ENCODE results near the gene MAST4.
"Not testable (repeated sequence)": the region's sequence is repeated elsewhere in the genome, so short reads cannot be mapped to it uniquely, and the experiment has no call there.

MAST4 gene

DNA sequence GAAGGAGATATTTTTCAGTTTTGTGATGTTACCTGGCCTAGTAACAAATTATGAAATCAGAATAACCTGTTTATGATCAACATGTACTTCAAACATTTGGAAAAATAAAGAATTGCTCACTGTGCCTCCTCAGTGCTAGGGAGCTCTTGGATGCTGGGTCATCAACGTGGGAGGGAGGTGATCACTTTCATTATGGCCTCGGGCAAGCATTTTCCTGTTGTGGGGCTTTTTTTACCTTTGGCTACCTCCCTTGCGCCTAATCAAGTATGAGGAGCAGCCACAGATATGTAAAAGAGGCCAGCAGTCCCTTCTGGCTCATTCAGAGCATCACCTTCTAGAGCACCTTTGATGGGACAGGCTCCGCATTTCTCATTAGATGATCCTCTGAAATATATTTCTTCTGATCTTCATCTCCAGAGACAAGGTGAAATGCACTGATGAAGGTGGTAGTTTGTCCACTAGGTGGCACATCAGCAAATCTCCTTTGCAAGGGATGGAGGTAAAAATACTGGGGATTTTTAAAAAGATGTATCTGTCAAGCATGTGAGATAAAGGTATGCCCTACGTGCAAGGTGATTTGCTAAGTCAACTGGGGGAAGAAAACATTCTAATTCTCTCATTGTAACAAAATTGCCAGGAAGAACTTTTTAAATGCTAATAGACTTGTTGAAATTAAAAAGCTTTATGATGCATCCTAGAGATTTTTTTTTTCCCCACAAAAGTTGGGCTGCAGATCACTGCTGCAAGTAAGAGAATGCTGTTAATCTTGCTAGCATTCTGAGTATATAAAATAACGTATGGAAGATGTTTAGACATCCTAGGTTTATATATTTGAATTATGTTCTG, 218.2 kb downstream of the MAST4 start:
- no peak for FAIRE-seq

DNA sequence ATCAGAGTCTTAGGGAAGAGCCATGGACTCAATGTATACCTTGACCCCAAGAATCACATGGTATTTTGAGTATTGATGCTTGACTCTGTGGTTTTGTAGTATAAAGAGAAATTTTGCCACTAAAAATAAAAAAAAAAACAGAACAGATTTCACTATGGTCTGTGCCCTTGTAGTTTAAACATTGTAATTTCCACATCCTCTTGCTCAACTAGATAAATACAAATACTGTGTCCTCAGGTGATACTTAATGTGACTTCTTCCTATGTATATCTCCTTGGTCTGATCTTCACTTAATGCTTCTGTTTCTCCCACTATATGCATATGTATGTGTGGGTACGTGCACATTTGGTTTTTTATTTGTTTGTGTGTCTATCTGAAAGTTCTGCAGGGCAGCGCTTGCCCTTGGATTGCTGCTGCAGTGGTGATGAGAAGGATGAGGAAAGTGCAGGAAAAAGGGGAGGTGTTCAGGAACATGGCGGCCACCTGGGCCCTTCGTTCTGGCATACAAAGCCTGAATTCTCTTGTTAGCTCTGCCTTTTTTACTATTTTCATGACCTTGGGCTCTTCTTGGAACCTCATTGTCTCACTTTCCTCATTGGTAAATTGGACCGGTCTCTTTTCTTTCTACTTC, 222.2 kb downstream of the MAST4 start:
- no peak for FAIRE-seq

DNA sequence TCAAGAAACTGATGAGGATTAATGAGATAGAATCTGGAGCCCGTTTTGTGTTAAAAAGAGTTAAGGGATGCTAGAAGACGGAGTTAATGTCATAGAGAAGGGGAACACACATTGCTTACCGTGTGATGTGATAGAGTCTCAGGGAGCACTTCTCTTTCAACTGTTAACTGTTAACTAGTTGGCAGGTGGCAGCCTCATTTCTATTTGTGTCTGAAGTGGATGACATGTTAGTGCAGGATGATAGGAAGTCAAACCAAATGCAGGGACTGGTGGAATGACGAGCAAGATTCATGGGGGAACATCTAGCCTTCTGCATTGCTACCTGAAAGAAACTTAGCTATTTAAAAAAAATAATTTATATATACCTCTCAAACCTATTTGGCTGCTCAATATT, 222.7 kb downstream of the MAST4 start:
- no peak for FAIRE-seq

DNA sequence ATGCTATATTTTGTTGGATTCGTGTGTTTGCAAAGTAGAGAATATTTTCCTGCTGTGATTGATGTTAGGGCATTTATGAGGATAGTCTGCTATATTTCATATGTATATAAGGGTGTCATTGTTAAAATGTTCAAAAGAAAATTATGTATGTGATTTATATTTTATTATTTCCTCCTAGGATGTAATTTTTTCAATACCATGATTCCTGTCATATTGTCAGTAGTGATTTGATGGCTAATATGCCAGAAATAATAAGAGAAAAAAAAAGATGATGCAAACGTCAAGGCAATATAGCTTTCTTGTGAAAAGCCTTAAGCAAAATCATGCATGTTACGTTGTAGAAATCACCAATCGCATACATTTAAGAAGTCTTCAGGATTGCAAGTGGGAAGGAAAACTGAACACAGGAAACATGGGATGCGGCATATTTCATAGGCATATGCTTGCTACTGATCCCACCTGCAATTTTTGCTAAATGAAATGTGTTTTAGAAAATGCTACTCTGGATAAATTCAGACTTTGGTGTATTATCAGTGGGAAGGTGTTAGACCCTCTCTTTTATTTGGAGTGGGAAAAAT, 224.5 kb downstream of the MAST4 start:
- no peak for FAIRE-seq

DNA sequence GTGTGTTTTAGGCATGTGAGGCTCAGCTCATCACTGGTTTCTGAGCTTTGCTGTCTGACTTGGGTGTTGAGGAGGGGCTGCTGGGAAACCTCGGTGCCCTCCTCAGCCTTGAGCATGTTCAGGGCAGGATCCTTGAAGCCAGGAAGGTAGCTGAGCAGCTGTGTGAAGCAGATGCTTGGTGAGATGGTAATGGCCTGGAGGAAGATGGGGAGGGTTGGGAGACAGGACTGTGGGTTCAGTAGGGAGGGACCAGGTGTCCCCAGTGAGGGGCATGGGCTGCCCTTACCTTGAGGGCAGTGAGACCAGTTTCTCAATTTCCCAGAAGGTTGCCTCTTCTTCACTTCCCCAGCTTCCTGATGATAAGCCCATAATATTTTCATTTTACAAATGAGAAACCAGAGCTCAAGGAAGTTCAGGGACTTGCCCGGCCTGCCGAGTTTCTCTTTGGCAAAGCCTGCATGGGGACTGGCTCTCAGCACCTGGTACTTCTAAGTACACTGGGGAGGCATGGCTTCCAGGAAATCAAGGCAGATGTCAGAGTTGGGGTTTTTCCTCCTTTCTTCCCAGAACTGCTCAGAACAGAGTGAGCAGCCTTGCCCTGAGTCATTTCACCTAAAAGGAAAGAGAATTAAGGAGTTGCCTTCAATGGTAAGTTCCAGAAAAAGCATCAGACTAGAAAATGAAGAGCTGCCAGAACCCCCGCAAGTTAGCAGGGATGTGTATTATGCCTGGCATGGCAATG, 225.7 kb downstream of the MAST4 start:
- no peak for FAIRE-seq

DNA sequence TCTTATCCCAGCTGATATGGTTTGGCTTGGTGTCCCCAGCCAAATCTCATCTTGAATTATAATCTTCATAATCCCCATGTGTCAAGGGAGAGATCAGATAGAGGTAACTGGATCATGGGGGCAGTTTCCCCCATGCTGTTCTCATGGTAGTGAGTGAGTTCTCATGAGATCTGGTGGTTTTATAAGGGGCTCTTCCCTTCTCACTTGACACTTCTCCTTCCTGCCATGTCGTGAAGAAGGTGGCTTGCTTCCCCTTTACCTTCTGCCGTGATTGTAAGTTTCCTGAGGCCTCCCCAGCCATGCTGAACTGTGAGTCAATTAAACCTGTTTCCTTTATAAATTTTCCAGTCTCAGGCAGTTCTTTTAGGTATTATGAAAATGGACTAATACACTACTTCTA, 226.7 kb downstream of the MAST4 start:
- FAIRE-seq = not testable (repeated sequence)

DNA sequence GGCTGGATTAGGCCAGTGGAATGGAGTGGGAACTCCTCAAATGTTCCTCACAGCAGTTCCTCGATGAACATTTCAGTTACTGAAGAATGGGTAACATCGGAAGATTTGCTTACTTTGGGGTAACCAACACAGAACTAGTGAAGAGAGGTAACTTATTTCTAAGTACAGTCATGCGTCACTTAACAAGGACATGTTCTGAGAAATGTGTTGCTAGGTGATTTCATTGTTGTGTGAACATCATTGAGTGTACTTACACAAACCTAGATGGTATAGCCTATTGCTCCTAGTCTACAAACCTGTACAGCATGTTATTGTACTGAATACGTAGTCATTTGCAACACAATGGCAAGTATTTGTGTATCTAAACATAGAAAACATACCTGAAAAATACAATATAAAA, 228.3 kb downstream of the MAST4 start:
- no peak for FAIRE-seq

DNA sequence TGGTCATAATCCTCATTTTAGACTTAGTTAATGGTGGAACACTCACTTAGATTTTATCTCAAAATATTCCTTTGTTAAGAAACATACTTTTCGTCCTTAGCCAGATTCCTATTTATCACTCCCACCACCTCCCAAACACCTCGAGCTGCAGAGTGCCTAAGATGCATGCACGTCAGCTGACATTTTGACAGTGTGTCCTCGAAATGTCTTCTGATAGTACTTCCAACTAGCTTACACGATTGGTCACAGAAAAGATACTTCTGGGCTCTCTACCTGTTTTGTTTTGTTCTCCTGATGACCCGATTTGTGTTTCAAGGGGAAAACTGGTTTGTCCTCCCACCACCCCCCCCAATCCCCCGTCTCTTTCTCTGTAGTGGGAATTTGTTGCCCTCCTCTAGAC, 230.1 kb downstream of the MAST4 start:
- FAIRE-seq = no peak

DNA sequence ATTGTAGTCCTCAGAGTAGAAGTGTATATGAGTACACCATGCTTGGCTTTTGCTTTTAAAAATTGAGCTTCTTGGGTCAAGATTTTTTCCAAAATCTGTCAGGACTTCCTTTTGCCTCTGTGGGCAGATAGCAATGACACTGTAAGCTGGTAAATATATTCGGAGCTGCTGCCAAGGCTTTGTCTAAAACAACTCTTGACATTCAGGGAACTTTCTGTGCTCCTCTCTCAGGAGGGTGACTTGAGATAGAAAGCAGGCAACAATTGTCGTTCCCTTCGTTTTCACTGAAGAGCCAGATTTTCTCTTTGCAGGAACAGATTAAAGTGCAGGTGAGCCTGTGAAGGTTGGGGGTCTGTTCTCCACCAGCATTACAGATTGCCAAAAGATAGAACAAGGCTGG, 230.5 kb downstream of the MAST4 start:
- FAIRE-seq = no peak

DNA sequence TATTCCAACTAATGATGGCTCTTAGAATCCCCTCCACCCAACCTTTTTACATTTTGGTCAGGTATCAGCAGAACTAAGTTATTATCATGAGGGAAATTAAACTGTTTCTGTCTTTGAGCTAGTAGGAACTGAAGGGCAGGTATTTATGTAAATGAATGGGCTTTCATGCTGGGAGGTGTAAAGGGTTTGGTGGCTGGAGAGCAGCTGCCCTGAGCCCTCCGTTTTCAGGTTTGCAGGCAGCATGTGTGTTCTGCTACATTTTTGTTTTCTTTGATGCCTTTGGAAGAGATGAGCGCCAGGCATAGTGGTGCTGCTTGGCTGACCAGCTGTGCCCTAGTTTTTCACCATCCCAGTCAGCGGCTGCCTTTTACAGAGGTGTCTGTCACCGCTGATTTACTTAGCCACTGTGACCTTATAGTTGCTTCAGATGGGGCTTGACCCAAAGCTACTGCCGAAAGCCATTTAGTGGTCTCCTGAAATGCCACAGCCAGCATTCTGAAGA, 231.9 kb downstream of the MAST4 start:
- FAIRE-seq = no peak

DNA sequence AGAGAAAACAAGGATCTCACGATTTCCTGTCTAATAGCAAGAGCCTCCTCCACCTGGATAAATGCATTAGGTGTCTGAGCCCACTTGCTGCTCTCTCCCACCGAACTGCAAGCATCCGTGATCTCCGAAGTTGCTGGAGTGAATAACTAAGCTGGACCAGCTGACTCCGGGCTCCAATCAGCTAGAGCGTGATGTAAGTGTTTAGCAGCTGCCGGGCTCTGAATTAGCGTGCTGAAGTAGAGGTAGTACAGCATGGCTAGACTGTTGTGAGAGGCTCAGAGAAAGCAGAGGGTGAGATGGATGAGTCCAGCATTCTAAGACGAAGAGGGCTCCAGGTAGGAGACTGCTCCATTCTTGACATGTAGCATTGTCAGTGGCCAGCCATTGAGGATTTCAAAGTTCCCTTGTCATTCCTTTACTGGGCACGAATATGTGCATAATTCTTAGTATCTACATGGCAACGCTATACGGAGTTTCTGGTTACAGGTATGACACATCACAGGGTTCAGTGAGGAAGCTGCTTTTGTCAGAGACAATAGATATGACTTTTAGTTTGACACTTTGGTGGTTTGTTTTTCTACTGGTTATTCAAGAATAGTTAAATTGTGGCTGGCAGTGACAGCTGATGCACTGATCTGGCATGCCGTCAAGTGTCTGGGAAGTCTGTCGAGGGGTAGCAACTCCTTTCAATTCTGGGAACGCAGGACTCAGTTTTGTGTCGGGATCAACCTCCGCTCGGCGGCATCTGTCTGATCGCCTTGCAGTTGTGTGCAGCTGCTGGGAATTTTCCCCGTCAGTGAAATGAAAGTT, 232.6 kb downstream of the MAST4 start:
- no peak for FAIRE-seq

DNA sequence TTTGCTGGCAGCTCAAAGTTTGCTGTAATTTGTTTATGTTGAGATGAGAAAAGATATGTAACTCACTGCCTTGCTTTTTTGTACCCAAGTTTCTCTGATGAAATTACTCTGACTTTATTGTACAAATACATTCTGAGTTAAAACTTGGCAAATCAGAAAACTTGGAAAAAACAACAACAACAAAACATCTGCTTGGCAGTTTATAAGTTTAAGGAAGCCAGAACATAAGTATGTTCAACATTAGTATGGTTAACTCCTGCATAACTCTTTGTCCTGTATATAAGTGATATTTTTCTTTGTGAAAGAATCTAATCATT, 233.1 kb downstream of the MAST4 start:
- no peak for FAIRE-seq

DNA sequence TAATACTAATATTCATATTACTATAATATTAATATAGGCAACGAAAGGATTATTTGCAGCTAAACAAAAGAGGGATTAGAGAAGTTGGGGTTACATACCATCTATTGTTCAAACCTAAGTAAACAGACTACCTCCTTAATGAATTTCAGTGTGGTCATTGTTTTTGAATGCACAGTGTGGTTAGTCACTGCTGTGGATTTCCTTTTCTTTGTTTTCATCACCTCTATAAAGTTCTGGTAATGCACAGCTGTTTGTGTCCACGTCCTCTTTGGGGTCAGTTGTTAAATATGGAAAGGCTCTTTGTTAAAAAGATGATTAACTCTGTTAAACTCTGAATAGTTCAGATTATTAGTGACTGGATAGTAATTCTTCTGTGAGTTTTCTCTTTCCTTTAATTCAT, 233.6 kb downstream of the MAST4 start:
- FAIRE-seq = no peak

DNA sequence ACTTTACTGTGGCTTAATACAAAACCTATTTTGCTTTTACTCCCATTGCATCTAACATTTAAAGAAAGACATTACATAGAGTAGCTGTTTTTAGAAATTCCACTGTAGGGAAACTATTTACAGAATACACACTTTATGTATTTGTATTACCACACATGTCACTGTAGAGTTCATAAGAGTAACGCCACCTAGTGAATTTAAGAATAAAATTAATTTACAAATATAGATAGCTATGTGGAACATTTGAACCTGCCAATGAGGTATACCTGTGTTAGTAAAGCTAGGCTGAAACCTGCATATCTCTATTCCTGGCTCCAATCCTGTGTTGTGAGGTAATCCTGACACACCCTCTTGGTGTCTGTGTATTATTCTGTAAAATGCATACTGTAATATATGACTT, 234.4 kb downstream of the MAST4 start:
- no peak for FAIRE-seq

DNA sequence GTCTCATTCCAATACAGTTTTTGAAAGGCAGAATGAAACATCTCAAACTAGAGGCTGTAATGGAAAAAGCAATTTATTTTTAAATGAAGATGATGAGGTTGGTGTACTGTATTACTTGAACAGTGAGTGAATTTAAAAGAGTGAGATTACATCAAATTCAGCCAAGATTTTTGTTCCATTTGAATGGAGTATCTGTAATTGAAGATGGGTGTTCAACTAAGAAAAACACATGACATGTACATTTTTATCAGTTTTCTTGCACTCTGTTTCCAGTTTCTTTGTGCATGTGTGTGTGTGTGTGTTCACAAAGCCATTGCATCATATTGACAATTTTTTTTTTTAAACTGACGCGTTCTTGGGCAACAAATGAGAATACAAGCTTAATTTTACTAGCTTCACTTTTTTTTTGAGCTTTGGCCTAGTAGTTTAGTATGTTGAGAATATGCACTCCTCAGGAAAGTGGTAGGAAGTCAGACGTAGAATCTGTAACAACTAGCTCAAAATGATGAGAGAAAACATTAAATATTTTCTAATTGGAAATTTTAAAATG, 243.5 kb downstream of the MAST4 start:
- FAIRE-seq = no peak

DNA sequence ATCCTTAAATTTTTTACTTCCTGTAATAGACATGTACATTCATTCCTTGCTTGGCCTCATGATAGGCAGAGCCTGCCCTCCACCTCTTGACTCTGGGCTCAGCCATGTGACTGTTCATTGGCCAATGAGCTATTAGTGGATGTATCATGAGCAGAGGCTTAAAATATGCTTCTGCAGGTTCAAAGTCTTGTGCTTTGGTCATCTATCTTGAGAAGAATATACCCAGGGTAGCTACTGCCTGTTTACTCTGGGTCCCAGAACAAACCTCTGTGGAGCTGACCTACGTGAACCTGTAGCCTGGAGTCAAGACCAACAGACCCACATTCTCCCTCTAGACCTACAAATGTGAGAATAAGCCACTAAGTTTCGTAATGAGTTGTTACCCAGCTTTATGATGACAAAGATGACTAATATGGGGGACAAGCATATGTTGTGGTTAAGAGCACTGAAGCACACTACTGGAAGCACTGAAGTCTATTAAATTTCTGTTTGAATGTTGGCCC, 244.4 kb downstream of the MAST4 start:
- no peak for FAIRE-seq

DNA sequence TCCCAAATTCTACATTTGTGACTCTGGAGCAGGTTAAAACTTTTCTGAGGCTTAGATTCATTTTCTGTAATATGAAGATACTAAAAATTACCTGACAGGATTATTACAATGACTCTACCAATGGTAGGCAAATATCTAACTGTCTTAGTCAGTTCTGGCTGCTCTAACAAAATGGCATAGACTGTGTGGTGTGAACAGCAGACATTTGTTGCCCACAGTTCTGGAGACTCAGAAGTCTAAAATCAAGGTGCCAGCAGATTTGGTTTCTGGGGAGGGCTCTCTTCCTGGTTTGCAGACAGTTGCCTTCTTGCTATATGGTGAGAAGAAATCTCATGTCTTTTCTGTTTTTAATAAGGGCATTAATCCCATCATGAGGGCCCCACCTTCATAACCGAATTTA, 245.1 kb downstream of the MAST4 start:
- no peak for FAIRE-seq

DNA sequence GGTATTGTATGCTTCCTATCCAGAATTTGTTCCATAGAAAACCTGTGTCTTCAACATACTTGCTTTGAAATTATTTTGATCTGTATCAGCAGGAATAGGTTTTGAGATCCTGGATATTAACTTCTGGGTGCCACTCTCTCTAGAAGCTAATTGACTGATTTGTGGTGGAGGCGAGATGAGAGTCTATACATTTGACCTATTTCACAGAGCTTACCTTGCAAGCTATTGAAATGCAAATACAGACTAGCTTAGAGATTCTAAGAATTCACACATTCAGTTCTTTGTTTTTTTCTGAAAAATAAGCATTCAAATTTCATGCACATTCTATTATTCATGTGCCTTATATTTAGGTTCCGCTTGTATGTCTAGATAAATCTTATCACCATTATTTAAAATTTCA, 246.3 kb downstream of the MAST4 start:
- FAIRE-seq = no peak

DNA sequence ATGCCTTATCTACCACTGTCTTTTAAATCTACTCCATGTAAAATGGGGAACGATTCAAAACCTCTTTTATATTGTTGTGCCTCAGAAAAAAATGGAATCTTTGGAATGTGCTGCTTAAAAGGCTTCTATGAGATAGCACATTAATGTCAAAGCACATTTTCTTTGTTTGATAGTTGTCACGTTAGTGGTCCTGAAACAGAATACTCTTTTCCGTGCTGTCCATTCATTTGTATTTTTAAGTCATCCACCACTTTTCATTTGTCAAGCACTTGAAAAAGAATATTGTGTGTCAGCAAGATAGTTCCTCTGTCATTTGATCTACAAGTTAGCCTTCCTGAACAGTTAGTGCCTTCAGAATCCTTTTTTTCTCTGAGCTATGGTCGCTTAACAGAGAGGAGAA, 246.9 kb downstream of the MAST4 start:
- no peak for FAIRE-seq

DNA sequence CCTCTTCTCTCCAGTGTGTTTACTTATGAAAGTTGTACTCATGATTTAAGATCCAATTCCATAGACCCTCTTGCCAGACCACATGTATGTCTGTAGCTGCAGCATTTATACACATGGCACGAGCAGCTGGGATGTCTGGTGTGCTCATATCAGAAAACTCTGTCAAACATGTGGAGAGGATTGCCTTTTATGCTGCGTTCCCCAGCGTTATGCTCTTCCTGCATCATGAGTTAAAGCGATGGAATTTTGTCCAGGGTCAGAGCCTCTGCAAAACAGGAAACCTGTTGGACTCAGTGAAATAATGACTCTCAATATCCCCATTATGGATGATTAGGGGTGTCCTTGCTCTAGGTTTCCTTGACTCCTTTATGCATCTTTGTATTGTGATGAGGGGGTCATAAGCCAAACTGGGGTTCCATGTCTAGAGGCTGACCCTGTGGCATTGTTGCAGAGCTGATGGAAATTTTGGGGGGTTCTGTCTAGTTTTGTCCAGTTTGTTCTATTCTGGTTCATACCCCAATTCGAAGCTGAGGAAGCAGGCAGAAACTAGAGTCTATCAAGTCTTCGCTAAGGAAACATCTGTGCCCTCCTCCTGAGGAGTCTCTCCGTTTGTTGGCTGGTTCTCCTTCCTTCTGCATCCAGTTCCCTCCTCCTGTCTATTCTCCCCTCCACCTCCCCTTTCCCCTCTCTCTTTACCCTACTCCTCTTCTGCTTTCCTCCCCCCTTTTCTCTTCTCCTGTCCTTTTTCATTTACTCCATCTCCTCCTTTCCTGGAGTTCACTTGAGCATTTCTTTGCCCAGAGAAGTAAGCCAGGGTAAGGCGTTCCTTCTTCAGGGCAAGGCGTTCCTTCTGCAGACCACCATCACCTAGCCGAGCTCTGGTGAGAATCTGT, 252.8 kb downstream of the MAST4 start:
- no peak for FAIRE-seq

DNA sequence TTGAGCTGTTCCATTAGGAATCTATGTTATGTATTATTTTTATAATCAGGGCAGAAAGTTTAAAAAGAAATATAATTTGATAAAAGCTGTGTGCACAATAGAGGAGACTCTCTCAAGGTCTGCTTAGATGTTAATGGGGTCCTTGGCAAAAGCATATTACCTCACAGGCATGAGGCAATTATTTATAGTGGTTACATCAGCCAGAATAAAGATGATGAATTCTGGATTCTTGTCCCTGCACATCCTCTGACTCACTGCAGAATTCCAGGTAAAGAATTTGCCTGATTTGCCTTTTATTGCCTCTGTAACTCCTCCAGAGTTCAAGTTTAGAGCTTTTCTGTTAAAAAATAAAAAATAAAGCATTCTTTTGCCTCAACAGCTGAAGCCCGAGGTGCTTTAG, 253.6 kb downstream of the MAST4 start:
- FAIRE-seq = no peak

All from TTC549 (cell line).